Panc1 (cell line): ENCODE data around the gene SORL1. TPM values are rescaled to one million over a fixed set of nuclear protein-coding genes. Genes with fewer than 3 reads are reported as not detected.

ENCODE experiments used
- ATAC-seq: fragments of 200-7000 bp; cut with Tn5 transposase; 2 replicates; pipeline ENCODE4 v1.9.1; 2020; ENCODE audit warnings: mild to moderate bottlenecking, moderate library complexity
- BruUV-seq: library from RNA; stranded (reverse); fragments of 400-500 nt; replicated peaks from 2 replicates; lab custom pipeline; 2021; lab: Mats Ljungman, UMichigan
- CTCF ChIA-PET: fragments of 300-600 bp; sonication (Branson Sonifier 250); formaldehyde crosslinking; loops from one replicate; lab custom pipeline; 2022; ENCODE audit warnings: antibody characterized with exemption; lab: Charles Lee
- POLR2A ChIA-PET: fragments of 300-600 bp; sonication (Branson Sonifier 250); formaldehyde crosslinking; loops from one replicate; lab custom pipeline; 2022; ENCODE audit warnings: antibody characterized with exemption; lab: Charles Lee
- DNase-seq: peaks from one replicate; pipeline ENCODE4 v3.0.0-alpha.2; 2010; ENCODE audit warnings: low read depth, low spot score
- H3K27ac ChIP-seq: 2 replicates; pipeline ENCODE4 v1.5.1; 2011; ENCODE audit warnings: mild to moderate bottlenecking, low read length, inconsistent platforms
- H3K27me3 ChIP-seq: fragments of 200-500 bp; sonication (Bioruptor generic); 2 replicates; pipeline ENCODE4 v1.6.0; 2014; ENCODE audit warnings: low read length, inconsistent platforms; ENCODE audit not compliant: control insufficient read depth, insufficient read depth
- H3K36me3 ChIP-seq: fragments of 200-500 bp; sonication (Bioruptor generic); 2 replicates; pipeline ENCODE4 v1.5.1; 2014; ENCODE audit warnings: inconsistent platforms, mild to moderate bottlenecking, low read length, moderate library complexity; ENCODE audit not compliant: control insufficient read depth, insufficient read depth
- H3K4me1 ChIP-seq: 2 replicates; pipeline ENCODE4 v1.5.1; 2011; ENCODE audit warnings: inconsistent platforms, mild to moderate bottlenecking, low read length, moderate library complexity; ENCODE audit not compliant: control insufficient read depth, insufficient read depth
- H3K4me3 ChIP-seq, 2 experiments: 2 replicates each; pipeline ENCODE4 v1.5.1; 2011 to 2012; ENCODE audit warnings: low read depth in 2 of 2, low read length in 2 of 2, mild to moderate bottlenecking in 2 of 2, inconsistent platforms in 1 of 2, moderate library complexity in 1 of 2
- H3K9me3 ChIP-seq: fragments of 200-500 bp; sonication (Bioruptor generic); 2 replicates; pipeline ENCODE4 v1.5.1; 2014; ENCODE audit warnings: low read depth, mild to moderate bottlenecking, inconsistent platforms, low read length, moderate library complexity; ENCODE audit not compliant: control insufficient read depth, insufficient read depth
- POLR2AphosphoS5 ChIP-seq: IDR thresholded peaks from 2 replicates; pipeline ENCODE4 v1.6.1; 2012; ENCODE audit warnings: mild to moderate bottlenecking, low read depth, low read length, moderate library complexity
- SIN3A ChIP-seq: IDR thresholded peaks from 2 replicates; pipeline ENCODE4 v1.6.1; 2012; ENCODE audit warnings: low read depth, mild to moderate bottlenecking, low read length, moderate library complexity, borderline replicate concordance; ENCODE audit not compliant: insufficient read depth
- TCF7L2 ChIP-seq: IDR thresholded peaks from 2 replicates; pipeline ENCODE4 v1.6.1; 2011; ENCODE audit warnings: mild to moderate bottlenecking, low read depth, low read length, inconsistent platforms
- in situ Hi-C: cut with HindIII; loops from 2 replicates; pipeline ENCODE4 v1.10.0; 2016; ENCODE audit warnings: low sequenced_read_pairs, low pct_unique_long_range_greater_than_20kb
- intact Hi-C: fragments of 100-400 bp; cut with micrococcal nuclease; formaldehyde crosslinking; loops from one replicate; pipeline ENCODE4 v1.10.0; 2022; ENCODE audit not compliant: unreplicated experiment
- total RNA-seq: library from RNA; stranded (reverse); gene quantifications from one replicate; pipeline ENCODE4 v1.2.1, GENCODE V29; 2021; ENCODE audit not compliant: unreplicated experiment
- TF ChIP-seq, protein P1 (sequence below): fragments of 450-650 bp; IDR thresholded peaks from 2 replicates; pipeline ENCODE4 v1.5.1; 2017; ENCODE audit warnings: mild to moderate bottlenecking
- TF ChIP-seq, protein P2 (sequence below), 2 experiments: IDR thresholded peaks; 2 replicates each; pipeline ENCODE4 v1.6.1; 2011 to 2012; ENCODE audit warnings: low read depth in 2 of 2, control low read depth in 1 of 2, low read length in 1 of 2, mild to moderate bottlenecking in 1 of 2, moderate library complexity in 1 of 2; ENCODE audit not compliant: insufficient read depth in 1 of 2

SORL1 gene
- total RNA-seq, 1 experiment from 2014 or later, result 36.3 TPM

- Histone ChIP-seq H3K27ac (no peak overlapping the region), H3K4me1 (no peaks in the 10 kb centered on the region), H3K9me3 (no peaks in the 10 kb centered on the region), H3K27me3 (no peaks in the 10 kb centered on the region; the same call in 1 of the 2 replicates), H3K4me3 (no peak overlapping the region), H3K36me3 (no peaks in the 10 kb centered on the region)
- in situ Hi-C loops (no loop called here), intact Hi-C loops (no loop called here)
- ChIA-PET CTCF (no interaction called here), POLR2A (interaction anchor here (0.6 kb wide), 1 partner anchor 158 kb away, joined by 4 read pairs; no protein-coding TSS in a partner anchor)
- ATAC-seq (no peak), DNase-seq (no peak)
- BruUV-seq, result no TSS peak
- TF ChIP-seq POLR2AphosphoS5, result no peak
- TF ChIP-seq TCF7L2, result no peak
- TF ChIP-seq, protein P1, sequence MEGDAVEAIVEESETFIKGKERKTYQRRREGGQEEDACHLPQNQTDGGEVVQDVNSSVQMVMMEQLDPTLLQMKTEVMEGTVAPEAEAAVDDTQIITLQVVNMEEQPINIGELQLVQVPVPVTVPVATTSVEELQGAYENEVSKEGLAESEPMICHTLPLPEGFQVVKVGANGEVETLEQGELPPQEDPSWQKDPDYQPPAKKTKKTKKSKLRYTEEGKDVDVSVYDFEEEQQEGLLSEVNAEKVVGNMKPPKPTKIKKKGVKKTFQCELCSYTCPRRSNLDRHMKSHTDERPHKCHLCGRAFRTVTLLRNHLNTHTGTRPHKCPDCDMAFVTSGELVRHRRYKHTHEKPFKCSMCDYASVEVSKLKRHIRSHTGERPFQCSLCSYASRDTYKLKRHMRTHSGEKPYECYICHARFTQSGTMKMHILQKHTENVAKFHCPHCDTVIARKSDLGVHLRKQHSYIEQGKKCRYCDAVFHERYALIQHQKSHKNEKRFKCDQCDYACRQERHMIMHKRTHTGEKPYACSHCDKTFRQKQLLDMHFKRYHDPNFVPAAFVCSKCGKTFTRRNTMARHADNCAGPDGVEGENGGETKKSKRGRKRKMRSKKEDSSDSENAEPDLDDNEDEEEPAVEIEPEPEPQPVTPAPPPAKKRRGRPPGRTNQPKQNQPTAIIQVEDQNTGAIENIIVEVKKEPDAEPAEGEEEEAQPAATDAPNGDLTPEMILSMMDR, result no peak
- TF ChIP-seq, protein P2, sequence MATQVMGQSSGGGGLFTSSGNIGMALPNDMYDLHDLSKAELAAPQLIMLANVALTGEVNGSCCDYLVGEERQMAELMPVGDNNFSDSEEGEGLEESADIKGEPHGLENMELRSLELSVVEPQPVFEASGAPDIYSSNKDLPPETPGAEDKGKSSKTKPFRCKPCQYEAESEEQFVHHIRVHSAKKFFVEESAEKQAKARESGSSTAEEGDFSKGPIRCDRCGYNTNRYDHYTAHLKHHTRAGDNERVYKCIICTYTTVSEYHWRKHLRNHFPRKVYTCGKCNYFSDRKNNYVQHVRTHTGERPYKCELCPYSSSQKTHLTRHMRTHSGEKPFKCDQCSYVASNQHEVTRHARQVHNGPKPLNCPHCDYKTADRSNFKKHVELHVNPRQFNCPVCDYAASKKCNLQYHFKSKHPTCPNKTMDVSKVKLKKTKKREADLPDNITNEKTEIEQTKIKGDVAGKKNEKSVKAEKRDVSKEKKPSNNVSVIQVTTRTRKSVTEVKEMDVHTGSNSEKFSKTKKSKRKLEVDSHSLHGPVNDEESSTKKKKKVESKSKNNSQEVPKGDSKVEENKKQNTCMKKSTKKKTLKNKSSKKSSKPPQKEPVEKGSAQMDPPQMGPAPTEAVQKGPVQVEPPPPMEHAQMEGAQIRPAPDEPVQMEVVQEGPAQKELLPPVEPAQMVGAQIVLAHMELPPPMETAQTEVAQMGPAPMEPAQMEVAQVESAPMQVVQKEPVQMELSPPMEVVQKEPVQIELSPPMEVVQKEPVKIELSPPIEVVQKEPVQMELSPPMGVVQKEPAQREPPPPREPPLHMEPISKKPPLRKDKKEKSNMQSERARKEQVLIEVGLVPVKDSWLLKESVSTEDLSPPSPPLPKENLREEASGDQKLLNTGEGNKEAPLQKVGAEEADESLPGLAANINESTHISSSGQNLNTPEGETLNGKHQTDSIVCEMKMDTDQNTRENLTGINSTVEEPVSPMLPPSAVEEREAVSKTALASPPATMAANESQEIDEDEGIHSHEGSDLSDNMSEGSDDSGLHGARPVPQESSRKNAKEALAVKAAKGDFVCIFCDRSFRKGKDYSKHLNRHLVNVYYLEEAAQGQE (IDR thresholded peaks at IDR 0.05; ENCODE audit: insufficient read depth in 1 of 2, low read depth in 2 of 2, low read length in 1 of 2), result no peak
- no peak for TF ChIP-seq SIN3A
Observed at GRCh38 chr11:121435551-121436511, 16.3 kb upstream of the SORL1 start.

DNA sequence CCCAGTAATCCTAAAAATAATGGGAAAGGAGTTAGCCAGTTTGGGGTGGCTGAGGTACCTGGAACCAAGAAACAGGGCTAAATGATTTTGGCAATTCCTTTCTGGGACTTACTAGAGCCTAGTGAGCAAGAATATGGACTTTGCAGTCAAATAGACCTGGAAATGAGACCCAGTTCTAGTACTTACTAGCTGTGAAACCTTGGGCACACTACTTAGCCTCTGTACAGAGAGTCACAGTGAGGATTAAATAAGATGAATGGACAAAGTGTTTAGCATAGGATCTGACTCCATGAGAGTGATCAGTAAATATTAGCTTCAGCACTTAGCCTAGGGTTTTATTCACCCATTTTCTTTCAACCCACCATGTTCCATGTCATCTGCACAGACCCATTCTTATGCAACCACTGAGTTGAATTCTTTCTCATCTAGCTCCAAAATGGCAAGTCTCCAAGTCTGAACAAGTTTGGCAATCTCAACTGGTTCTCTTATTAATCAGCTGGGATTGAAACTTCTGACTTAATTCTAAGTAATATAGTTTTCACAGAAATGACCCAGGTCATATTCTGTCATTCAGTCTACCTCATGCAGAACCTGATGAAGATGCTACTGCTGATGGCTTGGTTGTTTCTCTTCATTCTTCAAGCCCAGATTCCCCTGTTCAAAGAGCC, 15.0 kb upstream of the SORL1 start:
- CTCF ChIA-PET, result no interaction called here
- no peak for ATAC-seq
- no TSS peak for BruUV-seq
- POLR2A ChIA-PET, result no interaction called here
- intact Hi-C loops, result no loop called here
- Histone ChIP-seq H3K27ac (no peak overlapping the region), H3K36me3 (no peaks in the 10 kb centered on the region), H3K4me1 (no peaks in the 10 kb centered on the region), H3K4me3 (no peak overlapping the region), H3K9me3 (no peaks in the 10 kb centered on the region), H3K27me3 (no peaks in the 10 kb centered on the region; the same call in 1 of the 2 replicates)
- TF ChIP-seq POLR2AphosphoS5, result no peak
- no peak for TF ChIP-seq TCF7L2
- TF ChIP-seq SIN3A, result no peak
- TF ChIP-seq, protein P1, result no peak
- TF ChIP-seq, protein P2 (IDR thresholded peaks at IDR 0.05; ENCODE audit: insufficient read depth in 1 of 2, low read depth in 2 of 2, low read length in 1 of 2), result no peak
- in situ Hi-C loops, result no loop called here
- no peak for DNase-seq
